Stomach (tissue), 9 donors: ENCODE results near the gene PTX4. TPM values are rescaled to one million over a fixed set of nuclear protein-coding genes. Genes with fewer than 3 reads are reported as not detected.

Source experiments
- DNase-seq, 2 donors: peaks; one replicate each; pipeline versions ENCODE4 v3.0.0 to v3.0.0-alpha.2; 2013 to 2019
- H3K27ac ChIP-seq, 5 donors: fragments of 200-600 bp in 4 of 5; sonication (generic) in 4 of 5; one replicate each; pipeline ENCODE4 v1.5.1; 2013 to 2019; ENCODE audit warnings: mild to moderate bottlenecking in 1 of 5, moderate library complexity in 1 of 5
- H3K27me3 ChIP-seq, 3 donors: fragments of 200-600 bp; sonication (generic); one replicate each; pipeline ENCODE4 v1.5.1; 2017 to 2019; ENCODE audit warnings: mixed run types in 1 of 3
- H3K36me3 ChIP-seq, 4 donors: fragments of 200-600 bp; sonication (generic); 1 replicate in 3 of 4; 2 replicates in 1 of 4; pipeline ENCODE4 v1.5.1; 2016 to 2019
- H3K4me1 ChIP-seq, 4 donors: fragments of 200-600 bp; sonication (generic); one replicate each; pipeline ENCODE4 v1.5.1; 2016 to 2019
- H3K4me3 ChIP-seq, 4 donors: fragments of 200-600 bp; sonication (generic) in 3 of 4; one replicate each; pipeline ENCODE4 v1.5.1; 2016 to 2019; ENCODE audit warnings: mild to moderate bottlenecking in 1 of 4
- H3K9me3 ChIP-seq, 4 donors: fragments of 200-600 bp; sonication (generic); one replicate each; pipeline ENCODE4 v1.5.1; 2016 to 2019
- CTCF ChIP-seq, 7 experiments: fragments of 450-650 bp in 4 of 7; fragments of 200-600 bp in 3 of 7; sonication (generic) in 3 of 7; IDR thresholded peaks; one replicate each; pipeline ENCODE4 v1.5.1; 2016 to 2019; ENCODE audit warnings: antibody characterized with exemption in 7 of 7, control low read depth in 2 of 7, mild to moderate bottlenecking in 1 of 7
- EP300 ChIP-seq: sonication (generic); formaldehyde crosslinking; IDR thresholded peaks from one replicate; pipeline ENCODE4 v1.6.1; 2017; ENCODE audit warnings: antibody characterized with exemption
- POLR2A ChIP-seq, 4 donors: fragments of 450-650 bp; IDR thresholded peaks; one replicate each; pipeline ENCODE4 v1.6.1; 2016; ENCODE audit warnings: antibody characterized with exemption in 4 of 4, control low read depth in 2 of 4, mild to moderate bottlenecking in 1 of 4, moderate library complexity in 1 of 4
- POLR2AphosphoS5 ChIP-seq, 3 donors: sonication (generic); formaldehyde crosslinking; IDR thresholded peaks; one replicate each; pipeline ENCODE4 v1.6.1; 2016; ENCODE audit warnings: antibody characterized with exemption in 3 of 3
- WGBS, 5 donors: extraction: QIAGEN DNeasy Blood & Tissue Kit in 3 of 5; methylation state at CpG; one replicate each; pipeline versions ENCODE4 v1.1.5 to v1.1.7; 2013 to 2018; 5-methylcytosine and 5-hydroxymethylcytosine counted together
- intact Hi-C: fragments of 100-400 bp; cut with DNase I; formaldehyde crosslinking; loops from one replicate; pipeline ENCODE4 v1.15.1; 2023; ENCODE audit warnings: low total_unique reads
- polyA plus RNA-seq, 3 donors: library from polyadenylated mRNA; stranded (reverse); fragments of 200-250 nt; gene quantifications; one replicate each; pipeline ENCODE4 v1.2.3, GENCODE V29; 2013
- total RNA-seq, 5 donors: library from RNA; depleted of rRNA; stranded (reverse); fragments of >200 nt; gene quantifications; one replicate each; pipeline versions ENCODE4 v1.1.0 to v1.2.3, GENCODE V29; 2014 to 2016
- donor health status: healthy with polysubstance abuse.
- donor health status: Bipolar disorder and iron deficiency.
- donor health status: healthy.

PTX4 gene
- total and polyA plus RNA-seq, 8 donors, result not detected

DNA sequence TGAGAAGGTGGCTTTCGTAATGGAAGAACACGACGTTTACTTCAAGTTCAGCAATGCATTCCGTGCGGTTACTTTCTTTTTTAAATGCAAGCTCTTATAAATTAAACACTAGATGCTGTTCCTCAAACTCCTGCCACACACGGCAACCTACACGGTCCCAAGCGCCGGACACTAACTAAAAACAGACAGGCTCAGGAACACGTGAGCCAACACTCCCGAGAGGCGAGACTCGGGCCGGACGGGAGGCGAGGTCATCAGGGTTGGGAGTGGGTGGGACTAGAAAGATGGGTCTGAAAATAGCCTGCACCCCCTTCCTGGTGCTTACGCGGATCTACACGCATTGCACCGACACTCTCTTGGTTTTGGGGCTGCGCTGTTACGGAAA lies 20.3 kb downstream of the PTX4 start:
- intact Hi-C loops, result no loop called here

GRCh38 chr16:1466968-1467521 lies 21.7 kb downstream of the PTX4 start:
- Histone ChIP-seq H3K9me3 (no peaks in the 10 kb centered on the region), H3K4me1 (peaks cover 0 to 36% (median 16%) of the 10 kb centered on the region in 4 donors), H3K27ac (no peak overlapping the region), H3K36me3 (peaks cover 0 to 36% (median 26%) of the 10 kb centered on the region in 4 donors), H3K4me3 (no peak overlapping the region), H3K27me3 (no peaks in the 10 kb centered on the region)
- no peak for DNase-seq
- 66 to 85% (median 80%) methylated on average over 8 to 14 of the region's 14 CpGs for WGBS, 5 donors
- intact Hi-C loops, result no loop called here
- TF ChIP-seq POLR2AphosphoS5 (IDR thresholded peaks at IDR 0.05) (no peak), POLR2A (IDR thresholded peaks at IDR 0.05) (no peak), EP300 (no peak), CTCF (IDR thresholded peaks at IDR 0.05) (no peak)

More for the DNA sequence above, 20.3 kb downstream of the PTX4 start:
- 85 to 92% (median 89%) methylated on average over 22 of the region's 22 CpGs for WGBS, 5 donors
- Histone ChIP-seq H3K4me3 (no peak overlapping the region), H3K4me1 (peaks cover under 1 to 50% (median 30%) of the 10 kb centered on the region in 4 donors), H3K36me3 (peaks cover 0 to 27% (median 17%) of the 10 kb centered on the region in 4 donors), H3K9me3 (no peaks in the 10 kb centered on the region), H3K27ac (no peak overlapping the region), H3K27me3 (no peaks in the 10 kb centered on the region)
- no peak for DNase-seq
- TF ChIP-seq POLR2A (IDR thresholded peaks at IDR 0.05), result no peak
- TF ChIP-seq CTCF (IDR thresholded peaks at IDR 0.05), result no peak
- no peak for TF ChIP-seq EP300
- no peak for TF ChIP-seq POLR2AphosphoS5 (IDR thresholded peaks at IDR 0.05)

DNA sequence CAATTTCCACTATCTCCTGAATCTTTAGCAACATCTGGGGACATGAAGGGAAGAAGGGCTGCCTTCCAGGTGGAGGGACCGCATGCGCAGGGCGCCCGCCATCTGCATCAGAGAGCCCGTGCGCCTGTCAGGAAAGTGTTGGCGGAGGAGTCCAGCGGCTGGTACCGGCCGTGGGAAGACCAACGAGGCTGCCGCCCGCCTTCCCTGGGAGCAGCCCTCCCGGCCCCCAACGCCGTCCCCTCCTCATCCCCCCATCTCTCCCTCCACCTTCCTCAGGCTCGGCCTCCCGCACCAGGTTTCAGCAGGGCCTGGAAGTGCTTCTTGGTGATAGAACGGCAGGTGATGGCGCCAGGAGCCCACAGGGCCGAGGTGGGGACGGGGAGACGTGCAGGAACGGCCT lies 22.7 kb downstream of the PTX4 start:
- DNase-seq, result no peak
- intact Hi-C loops, result no loop called here
- Histone ChIP-seq H3K4me3 (no peak overlapping the region), H3K4me1 (peaks cover 0 to 27% (median 7%) of the 10 kb centered on the region in 4 donors), H3K9me3 (no peaks in the 10 kb centered on the region), H3K27me3 (no peaks in the 10 kb centered on the region), H3K36me3 (peaks cover 7 to 46% (median 36%) of the 10 kb centered on the region in 4 donors), H3K27ac (no peak overlapping the region)
- TF ChIP-seq POLR2A (IDR thresholded peaks at IDR 0.05) (no peak), EP300 (no peak), POLR2AphosphoS5 (IDR thresholded peaks at IDR 0.05) (no peak), CTCF (IDR thresholded peaks at IDR 0.05) (no peak)
- 85 to 94% (median 91%) methylated on average over 22 to 24 of the region's 24 CpGs for WGBS, 5 donors

- H3K36me3 ChIP-seq, result peaks cover 12 to 51% (median 41%) of the 10 kb centered on the region in 4 donors
- H3K27ac ChIP-seq, result no peak overlapping the region
- no peak overlapping the region for H3K4me3 ChIP-seq
- intact Hi-C loops, result no loop called here
- no peak for TF ChIP-seq POLR2AphosphoS5 (IDR thresholded peaks at IDR 0.05)
- no peak for DNase-seq
- no peaks in the 10 kb centered on the region for H3K27me3 ChIP-seq
- H3K9me3 ChIP-seq, result no peaks in the 10 kb centered on the region
- WGBS, 5 donors, result 89 to 95% (median 93%) methylated on average over 7 to 13 of the region's 13 CpGs
- peaks cover 0 to 21% (median 6%) of the 10 kb centered on the region in 4 donors for H3K4me1 ChIP-seq
Observed at GRCh38 chr16:1465567-1465915, 23.2 kb downstream of the PTX4 start.

DNA sequence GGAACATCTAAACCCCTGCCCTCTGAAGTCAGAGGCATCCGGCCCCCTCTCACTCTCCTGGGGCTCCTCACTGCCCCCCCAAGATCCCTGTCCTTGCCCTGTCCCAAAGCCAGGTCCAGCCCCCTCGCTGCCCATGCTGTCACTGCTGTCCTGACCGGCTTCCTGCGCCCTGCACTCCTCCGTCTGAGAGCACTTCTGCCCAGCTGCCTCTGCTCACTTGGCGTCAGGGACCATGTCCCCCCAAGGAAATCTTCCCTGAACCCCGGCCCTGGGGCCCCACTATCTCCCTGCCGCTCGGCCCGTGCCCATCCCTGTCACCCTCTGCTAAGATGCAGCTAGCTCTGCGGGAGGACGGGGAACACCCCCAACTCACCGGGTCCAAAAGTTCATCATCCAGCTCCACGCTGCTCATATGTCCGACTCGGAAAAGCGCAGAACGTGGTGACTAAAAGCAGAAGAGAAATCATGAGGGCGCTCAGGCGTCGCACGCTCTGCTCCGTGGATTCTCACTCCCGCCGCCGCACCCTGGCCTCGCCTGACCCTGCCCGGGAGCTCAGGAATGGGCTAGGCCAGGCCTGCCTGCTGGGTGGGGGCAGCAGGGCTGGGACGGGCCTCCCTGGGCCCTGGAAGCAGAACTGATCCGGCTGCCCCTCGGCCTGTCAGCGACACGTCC lies 23.7 kb downstream of the PTX4 start:
- TF ChIP-seq POLR2A (IDR thresholded peaks at IDR 0.05), result no peak
- no peak for TF ChIP-seq POLR2AphosphoS5 (IDR thresholded peaks at IDR 0.05)
- no peak for TF ChIP-seq CTCF (IDR thresholded peaks at IDR 0.05)
- no peak for TF ChIP-seq EP300
- H3K27me3 ChIP-seq, result no peaks in the 10 kb centered on the region
- peaks cover 0 to 16% (median 6%) of the 10 kb centered on the region in 4 donors for H3K4me1 ChIP-seq
- 87 to 95% (median 92%) methylated on average over 28 to 33 of the region's 33 CpGs for WGBS, 5 donors
- intact Hi-C loops, result no loop called here
- H3K27ac ChIP-seq, result no peak overlapping the region
- no peak overlapping the region for H3K4me3 ChIP-seq
- peaks cover 12 to 56% (median 47%) of the 10 kb centered on the region in 4 donors for H3K36me3 ChIP-seq
- no peaks in the 10 kb centered on the region for H3K9me3 ChIP-seq
- no peak for DNase-seq
